ENCODE results near the gene JMJD4.

The JMJD4 gene

GRCh38 chr1:227777156-227777555, 42.1 kb upstream of the JMJD4 start:
- FAIRE-seq (no peak), DNase-seq (ENCODE audit: insufficient read length, low spot score) (no peak)
- TF ChIP-seq TAF1 (IDR thresholded peaks at IDR 0.05; ENCODE audit: low read depth, low read length) (no peak), POLR2A (IDR thresholded peaks at IDR 0.05; ENCODE audit: low read depth, low read length) (no peak)

DNA sequence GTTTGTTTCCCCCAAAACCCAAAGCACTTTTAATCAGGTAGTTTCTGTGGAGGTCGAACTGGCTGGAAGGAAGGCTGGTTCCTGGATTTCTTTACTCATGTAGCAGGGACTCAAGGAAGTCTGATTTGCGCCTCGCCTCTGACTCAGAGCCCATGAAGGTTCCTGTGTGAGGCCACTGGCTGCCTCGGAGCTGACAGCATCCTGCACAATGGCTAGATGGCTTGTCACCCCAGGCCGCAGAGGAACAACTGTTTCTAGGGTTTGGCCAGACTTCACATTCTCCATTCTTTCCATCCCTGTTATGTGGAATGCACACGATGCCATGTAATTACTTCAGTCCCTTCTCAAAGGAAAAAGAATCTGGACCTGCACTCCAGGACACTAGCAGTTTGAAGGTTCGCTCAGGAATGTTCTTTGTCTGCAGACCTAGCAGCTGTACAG, 41.2 kb upstream of the JMJD4 start:
- FAIRE-seq (no peak), DNase-seq (ENCODE audit: insufficient read length, low spot score) (no peak)
- TF ChIP-seq SPI1 (IDR thresholded peaks at IDR 0.05; ENCODE audit: low read depth, low read length) (no peak), POLR2AphosphoS5 (IDR thresholded peaks at IDR 0.05; ENCODE audit: low read depth, low read length) (no peak)

GRCh38 chr1:227775841-227776240, 40.7 kb upstream of the JMJD4 start:
- DNase-seq (ENCODE audit: insufficient read length, low spot score) (no peak), FAIRE-seq (no peak)
- TF ChIP-seq SPI1 (IDR thresholded peaks at IDR 0.05; ENCODE audit: low read depth, low read length) (no peak), POU2F2 (IDR thresholded peaks at IDR 0.05; ENCODE audit: low read depth, low read length) (no peak), TAF1 (IDR thresholded peaks at IDR 0.05; ENCODE audit: low read depth, low read length) (no peak), POLR2A (IDR thresholded peaks at IDR 0.05; ENCODE audit: low read depth, low read length) (no peak), PAX5 (IDR thresholded peaks at IDR 0.05; ENCODE audit: insufficient read depth, low read length, severe bottlenecking) (no peak), POLR2AphosphoS5 (IDR thresholded peaks at IDR 0.05; ENCODE audit: low read depth, low read length) (no peak)

GRCh38 chr1:227774821-227775661, 39.9 kb upstream of the JMJD4 start:
- TF ChIP-seq TAF1 (IDR thresholded peaks at IDR 0.05; ENCODE audit: low read depth, low read length) (no peak), POLR2A (IDR thresholded peaks at IDR 0.05; ENCODE audit: low read depth, low read length) (no peak)
- DNase-seq (ENCODE audit: insufficient read length, low spot score), result no peak
- FAIRE-seq, result no peak

GRCh38 chr1:227774051-227774731, 39.1 kb upstream of the JMJD4 start:
- DNase-seq (ENCODE audit: insufficient read length, low spot score) (no peak), FAIRE-seq (no peak)
- TF ChIP-seq TAF1 (IDR thresholded peaks at IDR 0.05; ENCODE audit: low read depth, low read length) (no peak), PAX5 (IDR thresholded peaks at IDR 0.05; ENCODE audit: insufficient read depth, low read length, severe bottlenecking) (no peak), POLR2AphosphoS5 (IDR thresholded peaks at IDR 0.05; ENCODE audit: low read depth, low read length) (no peak), POU2F2 (IDR thresholded peaks at IDR 0.05; ENCODE audit: low read depth, low read length) (no peak), POLR2A (IDR thresholded peaks at IDR 0.05; ENCODE audit: low read depth, low read length) (no peak), SPI1 (IDR thresholded peaks at IDR 0.05; ENCODE audit: low read depth, low read length) (no peak)

DNA sequence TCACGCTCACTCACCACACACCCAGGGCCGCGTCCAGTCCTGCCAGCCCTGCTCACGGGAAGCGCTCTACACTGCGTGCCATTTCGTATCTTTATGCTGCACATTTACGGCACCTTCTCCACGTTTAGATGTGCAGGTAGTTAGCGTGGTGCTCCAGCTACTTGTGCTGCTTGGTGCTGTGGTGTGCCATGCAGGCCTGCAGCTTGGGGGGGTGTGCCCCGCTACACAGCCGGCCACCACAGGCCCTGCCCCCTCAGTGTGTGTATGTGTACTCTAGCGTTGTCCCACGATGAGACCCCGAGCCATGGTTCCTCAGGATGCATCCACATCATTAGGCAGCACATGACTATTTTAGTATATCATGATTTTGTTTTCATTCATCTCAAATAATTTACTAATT, 38.5 kb upstream of the JMJD4 start:
- DNase-seq (ENCODE audit: insufficient read length, low spot score), result no peak
- TF ChIP-seq POLR2AphosphoS5 (IDR thresholded peaks at IDR 0.05; ENCODE audit: low read depth, low read length) (no peak), POU2F2 (IDR thresholded peaks at IDR 0.05; ENCODE audit: low read depth, low read length) (no peak), SPI1 (IDR thresholded peaks at IDR 0.05; ENCODE audit: low read depth, low read length) (no peak)
- FAIRE-seq, result no peak

- DNase-seq (ENCODE audit: insufficient read length, low spot score) (no peak), FAIRE-seq (no peak)
- no peak for TF ChIP-seq PAX5 (IDR thresholded peaks at IDR 0.05; ENCODE audit: insufficient read depth, low read length, severe bottlenecking)
- TF ChIP-seq POLR2A (IDR thresholded peaks at IDR 0.05; ENCODE audit: low read depth, low read length), result no peak
- no peak for TF ChIP-seq TAF1 (IDR thresholded peaks at IDR 0.05; ENCODE audit: low read depth, low read length)
- no peak for TF ChIP-seq POLR2AphosphoS5 (IDR thresholded peaks at IDR 0.05; ENCODE audit: low read depth, low read length)
- TF ChIP-seq SPI1 (IDR thresholded peaks at IDR 0.05; ENCODE audit: low read depth, low read length), result no peak
- no peak for TF ChIP-seq POU2F2 (IDR thresholded peaks at IDR 0.05; ENCODE audit: low read depth, low read length)
Observed at GRCh38 chr1:227771771-227772170, 36.7 kb upstream of the JMJD4 start.

GRCh38 chr1:227771326-227771725, 36.2 kb upstream of the JMJD4 start:
- no peak for FAIRE-seq
- no peak for TF ChIP-seq POLR2AphosphoS5 (IDR thresholded peaks at IDR 0.05; ENCODE audit: low read depth, low read length)
- TF ChIP-seq TAF1 (IDR thresholded peaks at IDR 0.05; ENCODE audit: low read depth, low read length), result no peak
- TF ChIP-seq PAX5 (IDR thresholded peaks at IDR 0.05; ENCODE audit: insufficient read depth, low read length, severe bottlenecking), result no peak
- TF ChIP-seq POU2F2 (IDR thresholded peaks at IDR 0.05; ENCODE audit: low read depth, low read length), result no peak

GRCh38 chr1:227770812-227771211, 35.7 kb upstream of the JMJD4 start:
- TF ChIP-seq SPI1 (IDR thresholded peaks at IDR 0.05; ENCODE audit: low read depth, low read length) (no peak), POLR2A (IDR thresholded peaks at IDR 0.05; ENCODE audit: low read depth, low read length) (no peak), PAX5 (IDR thresholded peaks at IDR 0.05; ENCODE audit: insufficient read depth, low read length, severe bottlenecking) (no peak), POLR2AphosphoS5 (IDR thresholded peaks at IDR 0.05; ENCODE audit: low read depth, low read length) (no peak), TAF1 (IDR thresholded peaks at IDR 0.05; ENCODE audit: low read depth, low read length) (no peak), POU2F2 (IDR thresholded peaks at IDR 0.05; ENCODE audit: low read depth, low read length) (no peak)
- no peak for FAIRE-seq
- no peak for DNase-seq (ENCODE audit: insufficient read length, low spot score)

More at GRCh38 chr1:227771326-227771725, 36.2 kb upstream of the JMJD4 start:
- no peak for DNase-seq (ENCODE audit: insufficient read length, low spot score)

DNA sequence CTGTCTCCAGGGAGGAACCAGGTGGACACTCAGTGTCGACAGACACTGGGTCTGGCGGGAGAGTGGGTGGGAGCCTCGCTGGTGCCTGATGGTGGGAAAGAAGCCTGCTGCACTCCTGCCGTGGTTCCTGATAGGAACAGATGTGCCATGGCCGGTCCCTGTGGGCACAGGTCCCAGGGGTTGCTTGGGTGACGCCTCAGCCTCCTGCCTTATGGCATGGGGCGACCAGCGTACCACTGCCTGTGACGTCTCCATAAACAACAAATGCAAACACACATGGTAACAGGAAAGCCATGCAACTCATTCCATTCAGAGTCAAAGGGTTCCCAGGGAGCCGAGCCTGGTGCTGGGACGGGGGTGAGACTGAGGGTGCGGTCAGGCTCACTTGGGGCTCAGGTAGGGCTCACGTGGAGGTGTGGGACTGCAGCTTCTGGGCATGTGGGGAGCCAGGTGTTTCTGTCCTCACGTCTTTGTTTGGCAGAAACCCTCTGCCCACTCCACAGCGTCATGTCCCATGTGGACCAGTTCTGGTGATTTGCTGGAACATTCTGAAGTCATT, 34.9 kb upstream of the JMJD4 start:
- DNase-seq (ENCODE audit: insufficient read length, low spot score) (no peak), FAIRE-seq (no peak)
- TF ChIP-seq PAX5 (IDR thresholded peaks at IDR 0.05; ENCODE audit: insufficient read depth, low read length, severe bottlenecking) (no peak), POLR2A (IDR thresholded peaks at IDR 0.05; ENCODE audit: low read depth, low read length) (no peak), SPI1 (IDR thresholded peaks at IDR 0.05; ENCODE audit: low read depth, low read length) (no peak), TAF1 (IDR thresholded peaks at IDR 0.05; ENCODE audit: low read depth, low read length) (no peak), POU2F2 (IDR thresholded peaks at IDR 0.05; ENCODE audit: low read depth, low read length) (no peak), POLR2AphosphoS5 (IDR thresholded peaks at IDR 0.05; ENCODE audit: low read depth, low read length) (no peak)
